Caco-2 (cell line): Measurements from ENCODE around the gene HSD3B7. TPM values are rescaled to one million over a fixed set of nuclear protein-coding genes. Genes with fewer than 3 reads are reported as not detected.

ENCODE experiments used
- BruUV-seq: library from RNA; stranded (reverse); fragments of 400-500 nt; replicated peaks from 2 replicates; lab custom pipeline; 2021; lab: Mats Ljungman, UMichigan
- CTCF ChIA-PET: fragments of 300-600 bp; sonication (Branson Sonifier 250); formaldehyde crosslinking; loops from one replicate; lab custom pipeline; 2022; ENCODE audit warnings: antibody characterized with exemption; lab: Charles Lee
- POLR2A ChIA-PET: fragments of 300-600 bp; sonication (Branson Sonifier 250); formaldehyde crosslinking; loops from one replicate; lab custom pipeline; 2022; ENCODE audit warnings: antibody characterized with exemption; lab: Charles Lee
- DNase-seq, 2 experiments: peaks; one replicate each; pipeline versions ENCODE4 v3.0.0 to v3.0.0-alpha.2; 2020 to 2022
- H3K27me3 ChIP-seq: replicated peaks from 2 replicates; pipeline ENCODE4 v1.6.0; 2011; ENCODE audit warnings: low read length; ENCODE audit not compliant: control insufficient read depth, insufficient read depth
- H3K36me3 ChIP-seq: 2 replicates; pipeline ENCODE4 v1.5.1; 2011; ENCODE audit warnings: low read length; ENCODE audit not compliant: control insufficient read depth, insufficient read depth
- H3K4me1 ChIP-seq: fragments of 250-450 bp; sonication (Bioruptor Pico); 2 replicates; pipeline ENCODE4 v1.5.1; 2020; ENCODE audit warnings: mild to moderate bottlenecking
- H3K4me3 ChIP-seq: 2 replicates; pipeline ENCODE4 v1.5.1; 2011; ENCODE audit warnings: low read depth, mild to moderate bottlenecking, control low read depth, low read length
- H3K9me3 ChIP-seq: fragments of 250-450 bp; sonication (Bioruptor Pico); 2 replicates; pipeline ENCODE4 v1.5.1; 2020; ENCODE audit warnings: mild to moderate bottlenecking, moderate library complexity
- H3K27ac Mint-ChIP-seq: one replicate; pipeline ENCODE4 v1.8.0; 2022; ENCODE audit warnings: mixed read lengths; ENCODE audit not compliant: unreplicated experiment
- H3K27me3 Mint-ChIP-seq: one replicate; pipeline ENCODE4 v1.8.0; 2022; ENCODE audit warnings: mixed read lengths; ENCODE audit not compliant: insufficient read depth, unreplicated experiment
- H3K36me3 Mint-ChIP-seq: one replicate; pipeline ENCODE4 v1.8.0; 2022; ENCODE audit warnings: mild to moderate bottlenecking, mixed read lengths; ENCODE audit not compliant: insufficient read depth, unreplicated experiment
- H3K4me1 Mint-ChIP-seq: one replicate; pipeline ENCODE4 v1.8.0; 2022; ENCODE audit warnings: low read depth, mixed read lengths; ENCODE audit not compliant: unreplicated experiment
- H3K4me3 Mint-ChIP-seq: one replicate; pipeline ENCODE4 v1.8.0; 2022; ENCODE audit warnings: mild to moderate bottlenecking, moderate library complexity, mixed read lengths; ENCODE audit not compliant: unreplicated experiment
- H3K9me3 Mint-ChIP-seq: one replicate; pipeline ENCODE4 v1.8.0; 2022; ENCODE audit warnings: mixed read lengths; ENCODE audit not compliant: unreplicated experiment
- intact Hi-C: fragments of 100-400 bp; cut with micrococcal nuclease; formaldehyde crosslinking; loops from one replicate; pipeline ENCODE4 v1.10.0; 2022; ENCODE audit not compliant: unreplicated experiment
- total RNA-seq: library from RNA; stranded (reverse); gene quantifications from 2 replicates; pipeline ENCODE4 v1.2.3, GENCODE V29; 2022
- TF ChIP-seq, protein P1 (sequence below), 2 experiments: fragments of 200-600 bp in 1 of 2; IDR thresholded peaks; 1 replicate in 1 of 2; 2 replicates in 1 of 2; pipeline versions ENCODE4 v1.5.1 to v1.8.0; 2011 to 2022; ENCODE audit warnings: antibody characterized with exemption in 1 of 2, control low read depth in 1 of 2, inconsistent platforms in 1 of 2, low read depth in 1 of 2, low read length in 1 of 2, mild to moderate bottlenecking in 1 of 2, moderate library complexity in 1 of 2; ENCODE audit not compliant: insufficient read depth in 1 of 2, severe bottlenecking in 1 of 2, unreplicated experiment in 1 of 2

Gene HSD3B7
- total RNA-seq, 1 experiment from 2014 or later = 2.4 TPM

DNA sequence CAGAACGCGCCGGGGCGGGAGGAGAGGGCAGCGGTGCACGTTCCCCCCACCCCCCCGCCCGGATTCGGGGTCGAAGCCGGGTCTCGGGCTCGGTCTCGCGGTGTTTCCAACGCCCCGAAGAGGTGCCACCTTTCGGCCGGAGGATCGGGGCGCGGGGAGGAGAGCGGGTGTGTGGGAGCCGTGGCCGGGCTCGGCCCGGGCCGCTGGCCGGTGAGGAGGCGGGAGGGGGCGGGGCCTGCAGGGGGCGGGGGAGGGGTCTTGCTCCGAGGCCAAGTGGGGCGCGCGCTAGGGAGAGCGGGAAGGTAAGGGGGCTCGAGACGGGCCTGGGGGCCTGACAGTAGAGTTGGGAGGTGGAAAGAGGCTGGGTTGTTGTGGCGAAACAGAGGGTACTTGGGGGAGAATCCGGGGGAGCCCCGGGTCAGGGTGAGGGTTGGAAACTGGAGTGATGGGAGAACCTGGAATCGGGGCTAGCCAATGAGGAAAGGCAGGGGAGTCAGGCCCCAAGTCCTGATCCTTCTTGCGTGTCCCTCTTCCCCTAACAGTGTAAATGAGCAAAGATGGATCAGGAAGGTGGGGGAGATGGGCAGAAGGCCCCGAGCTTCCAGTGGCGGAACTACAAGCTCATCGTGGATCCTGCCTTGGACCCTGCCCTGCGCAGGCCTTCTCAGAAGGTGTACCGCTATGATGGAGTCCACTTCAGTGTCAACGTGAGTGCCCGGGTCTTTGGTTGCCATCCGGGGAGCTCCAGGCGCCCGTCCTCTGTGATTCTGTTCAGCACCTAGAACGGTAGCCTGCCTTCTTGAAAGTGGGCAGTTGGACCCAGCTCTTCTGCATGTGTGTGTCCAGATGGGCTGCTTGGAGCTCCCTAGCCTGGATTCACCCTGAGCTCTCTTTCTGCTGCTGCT, 26.6 kb upstream of the HSD3B7 start:
- ChIA-PET POLR2A (no interaction called here), CTCF (no interaction called here)
- no peaks in the 10 kb centered on the region; the same call in 1 of the 2 replicates for H3K4me1 ChIP-seq
- peaks cover 13% of the 10 kb centered on the region for H3K4me1 Mint-ChIP-seq
- H3K36me3 Mint-ChIP-seq = peaks cover 59% of the 10 kb centered on the region
- peak overlapping the region; percentile 77 for H3K27ac Mint-ChIP-seq
- peaks cover 6% of the 10 kb centered on the region; the same call in 1 of the 2 replicates for H3K36me3 ChIP-seq
- no peaks in the 10 kb centered on the region for H3K27me3 ChIP-seq
- BruUV-seq = no TSS peak
- TF ChIP-seq, protein P1, sequence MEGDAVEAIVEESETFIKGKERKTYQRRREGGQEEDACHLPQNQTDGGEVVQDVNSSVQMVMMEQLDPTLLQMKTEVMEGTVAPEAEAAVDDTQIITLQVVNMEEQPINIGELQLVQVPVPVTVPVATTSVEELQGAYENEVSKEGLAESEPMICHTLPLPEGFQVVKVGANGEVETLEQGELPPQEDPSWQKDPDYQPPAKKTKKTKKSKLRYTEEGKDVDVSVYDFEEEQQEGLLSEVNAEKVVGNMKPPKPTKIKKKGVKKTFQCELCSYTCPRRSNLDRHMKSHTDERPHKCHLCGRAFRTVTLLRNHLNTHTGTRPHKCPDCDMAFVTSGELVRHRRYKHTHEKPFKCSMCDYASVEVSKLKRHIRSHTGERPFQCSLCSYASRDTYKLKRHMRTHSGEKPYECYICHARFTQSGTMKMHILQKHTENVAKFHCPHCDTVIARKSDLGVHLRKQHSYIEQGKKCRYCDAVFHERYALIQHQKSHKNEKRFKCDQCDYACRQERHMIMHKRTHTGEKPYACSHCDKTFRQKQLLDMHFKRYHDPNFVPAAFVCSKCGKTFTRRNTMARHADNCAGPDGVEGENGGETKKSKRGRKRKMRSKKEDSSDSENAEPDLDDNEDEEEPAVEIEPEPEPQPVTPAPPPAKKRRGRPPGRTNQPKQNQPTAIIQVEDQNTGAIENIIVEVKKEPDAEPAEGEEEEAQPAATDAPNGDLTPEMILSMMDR (IDR thresholded peaks at IDR 0.05; ENCODE audit: insufficient read depth in 1 of 2, low read depth in 1 of 2, low read length in 1 of 2, severe bottlenecking in 1 of 2, unreplicated experiment in 1 of 2) = no peak
- H3K9me3 ChIP-seq = no peaks in the 10 kb centered on the region
- peak overlapping the region; percentile 87 for H3K4me3 Mint-ChIP-seq
- no peaks in the 10 kb centered on the region for H3K9me3 Mint-ChIP-seq
- peak overlapping the region; percentile 95 for H3K4me3 ChIP-seq
- peak; percentile 80 to 82 for DNase-seq
- intact Hi-C loops = no loop called here
- H3K27me3 Mint-ChIP-seq = no peaks in the 10 kb centered on the region

DNA sequence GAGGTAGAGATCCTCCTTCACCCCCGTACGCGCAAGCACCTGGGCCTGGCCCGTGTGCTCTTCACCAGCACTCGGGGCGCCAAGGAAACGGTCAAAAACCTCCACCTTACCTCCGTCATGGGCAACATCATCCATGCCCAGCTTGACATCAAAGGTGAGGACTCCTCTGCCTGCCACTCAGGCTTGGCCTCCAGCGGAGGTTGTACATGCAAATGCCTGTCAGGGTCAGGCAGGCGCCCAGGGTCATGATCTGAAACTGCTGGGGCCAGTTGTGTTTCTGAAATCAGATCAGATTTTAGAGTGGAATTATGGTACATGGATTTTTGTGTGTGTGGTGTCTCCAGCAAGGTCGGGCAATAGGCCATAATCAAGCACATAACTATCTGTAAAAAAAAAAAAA, 23.6 kb upstream of the HSD3B7 start:
- TF ChIP-seq, protein P1 (IDR thresholded peaks at IDR 0.05; ENCODE audit: insufficient read depth in 1 of 2, low read depth in 1 of 2, low read length in 1 of 2, severe bottlenecking in 1 of 2, unreplicated experiment in 1 of 2) = no peak
- BruUV-seq = no TSS peak
- Histone ChIP-seq H3K9me3 (no peaks in the 10 kb centered on the region), H3K36me3 (peaks cover 6% of the 10 kb centered on the region; the same call in 1 of the 2 replicates), H3K27me3 (no peaks in the 10 kb centered on the region), H3K4me3 (no peak overlapping the region), H3K4me1 (no peaks in the 10 kb centered on the region; the same call in 1 of the 2 replicates)
- DNase-seq = no peak
- Mint-ChIP-seq H3K4me3 (no peak overlapping the region), H3K36me3 (peaks cover 75% of the 10 kb centered on the region), H3K9me3 (no peaks in the 10 kb centered on the region), H3K27ac (no peak overlapping the region), H3K27me3 (no peaks in the 10 kb centered on the region), H3K4me1 (peaks cover 13% of the 10 kb centered on the region)
- ChIA-PET POLR2A (no interaction called here), CTCF (no interaction called here)
- intact Hi-C loops = no loop called here

DNA sequence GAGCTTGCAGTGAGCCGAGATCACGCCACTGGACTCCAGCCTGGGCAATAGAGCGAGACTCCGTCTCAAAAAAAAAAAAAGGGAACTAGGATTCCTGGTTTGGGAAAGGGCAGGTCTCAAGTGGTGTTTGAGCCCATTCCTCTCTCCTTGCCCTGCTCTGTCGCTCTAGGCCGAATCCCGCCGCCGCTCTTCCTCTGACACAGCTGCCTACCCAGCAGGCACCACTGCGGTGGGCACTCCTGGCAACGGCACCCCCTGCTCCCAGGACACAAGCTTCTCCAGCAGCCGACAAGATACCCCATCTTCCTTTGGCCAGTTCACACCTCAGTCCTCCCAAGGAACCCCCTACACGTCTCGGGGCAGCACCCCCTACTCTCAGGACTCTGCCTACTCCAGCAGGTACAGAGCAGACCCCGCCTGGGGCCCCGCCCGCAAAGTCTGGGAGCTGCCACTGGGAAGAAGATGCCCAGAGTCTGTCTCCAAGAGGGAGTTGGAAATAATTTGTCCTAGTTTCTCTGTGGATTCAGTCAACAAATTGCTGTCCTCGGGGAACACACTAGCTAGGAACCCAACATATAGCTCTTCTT, 21.0 kb upstream of the HSD3B7 start:
- POLR2A ChIA-PET = no interaction called here
- peaks cover 79% of the 10 kb centered on the region for H3K36me3 Mint-ChIP-seq

More for the DNA sequence above, 21.0 kb upstream of the HSD3B7 start:
- intact Hi-C loops = no loop called here
- TF ChIP-seq, protein P1 (IDR thresholded peaks at IDR 0.05; ENCODE audit: insufficient read depth in 1 of 2, low read depth in 1 of 2, low read length in 1 of 2, severe bottlenecking in 1 of 2, unreplicated experiment in 1 of 2) = no peak
- peaks cover 5% of the 10 kb centered on the region for H3K4me1 Mint-ChIP-seq
- peaks cover 6% of the 10 kb centered on the region; the same call in 1 of the 2 replicates for H3K36me3 ChIP-seq
- H3K4me3 Mint-ChIP-seq = no peak overlapping the region
- H3K27me3 ChIP-seq = no peaks in the 10 kb centered on the region
- BruUV-seq = no TSS peak
- H3K27me3 Mint-ChIP-seq = no peaks in the 10 kb centered on the region
- no peak overlapping the region for H3K4me3 ChIP-seq
- DNase-seq = no peak
- H3K27ac Mint-ChIP-seq = no peak overlapping the region
- H3K9me3 Mint-ChIP-seq = no peaks in the 10 kb centered on the region
- H3K9me3 ChIP-seq = no peaks in the 10 kb centered on the region
- no peaks in the 10 kb centered on the region; the same call in 1 of the 2 replicates for H3K4me1 ChIP-seq
- CTCF ChIA-PET = no interaction called here
